HepG2 (cell line): ENCODE measurements around the gene CSPG5. TPM values are rescaled to one million over a fixed set of nuclear protein-coding genes. Genes with fewer than 3 reads are reported as not detected.

Source experiments
- ARNTL ChIP-seq: sonication (generic); formaldehyde crosslinking; IDR thresholded peaks from 2 replicates; pipeline ENCODE4 v1.4.0; 2020; ENCODE audit warnings: mild to moderate bottlenecking, missing genetic modification reagents
- HMG20A ChIP-seq: IDR thresholded peaks from 2 replicates; pipeline ENCODE4 v1.6.1; 2016; ENCODE audit warnings: borderline replicate concordance
- HNF4G ChIP-seq, 2 experiments: sonication (generic) in 1 of 2; formaldehyde crosslinking in 1 of 2; IDR thresholded peaks; 2 replicates each; pipeline versions ENCODE4 v1.4.0 to v1.6.1; 2011 to 2020; ENCODE audit warnings: borderline replicate concordance in 2 of 2, low read depth in 2 of 2, mild to moderate bottlenecking in 2 of 2, low read length in 1 of 2, missing genetic modification reagents in 1 of 2, moderate library complexity in 1 of 2
- SKIL ChIP-seq: sonication (generic); formaldehyde crosslinking; IDR thresholded peaks from 2 replicates; pipeline ENCODE4 v1.8.0; 2022; ENCODE audit warnings: missing genetic modification reagents, mild to moderate bottlenecking, moderate library complexity, borderline replicate concordance
- SSRP1 ChIP-seq: IDR thresholded peaks from 2 replicates; pipeline ENCODE4 v1.6.1; 2016; ENCODE audit warnings: control low read depth
- ZNF580 ChIP-seq: IDR thresholded peaks from 2 replicates; pipeline ENCODE4 v1.6.1; 2016; ENCODE audit warnings: low read depth, borderline replicate concordance
- ZNF646 ChIP-seq: sonication (generic); formaldehyde crosslinking; IDR thresholded peaks from 2 replicates; pipeline ENCODE4 v1.9.0; 2021; ENCODE audit warnings: mild to moderate bottlenecking, missing genetic modification reagents
- polyA plus RNA-seq, 8 experiments: library from polyadenylated mRNA; depleted of rRNA in 3 of 8; stranded (reverse) in 7 of 8; unstranded in 1 of 8; fragments of >200 nt; fragmentation: Illumina TruSeq in 4 of 8; extraction: Trizol in 4 of 8; gene quantifications; 2 replicates each; pipeline versions ENCODE4 v1.2.1 to v1.2.3, GENCODE V29; 2011 to 2016; ENCODE audit warnings: low read depth in 4 of 8, missing spikeins in 1 of 8, mixed read lengths in 1 of 8; ENCODE audit not compliant: insufficient read depth in 1 of 8
- total RNA-seq, 5 experiments: library from RNA; depleted of rRNA; stranded (reverse); fragments of >200 nt; fragmentation: Illumina TruSeq; extraction: Trizol; gene quantifications; 2 replicates each; pipeline ENCODE4 v1.2.3, GENCODE V29; 2016; ENCODE audit warnings: low read depth in 1 of 5
- TF ChIP-seq, protein P1 (sequence below): sonication (generic); formaldehyde crosslinking; IDR thresholded peaks from 2 replicates; pipeline ENCODE4 v1.5.0; 2020; ENCODE audit warnings: mild to moderate bottlenecking, missing genetic modification reagents
- TF ChIP-seq, protein P2 (sequence below): sonication (generic); formaldehyde crosslinking; IDR thresholded peaks from 2 replicates; pipeline ENCODE4 v1.5.0; 2020; ENCODE audit warnings: missing genetic modification reagents
- TF ChIP-seq, protein P3 (sequence below): sonication (generic); formaldehyde crosslinking; IDR thresholded peaks from 2 replicates; pipeline ENCODE4 v1.4.0; 2020; ENCODE audit warnings: missing genetic modification reagents, low read depth, mild to moderate bottlenecking, borderline replicate concordance
- TF ChIP-seq, protein P4 (sequence below): sonication (generic); formaldehyde crosslinking; IDR thresholded peaks from 2 replicates; pipeline ENCODE4 v1.5.1; 2020; ENCODE audit warnings: mild to moderate bottlenecking, missing genetic modification reagents, moderate library complexity

CSPG5 gene
- total and polyA plus RNA-seq, 2 of the 13 experiments (the other 11 are each of a cell fraction or from before 2014, with no cell fraction given): 0.07 to 0.15 TPM

GRCh38 chr3:47513125-47513929 is 65.3 kb downstream of the CSPG5 start, which contains the start of gene ELP6 (continued):
- TF ChIP-seq, protein P1, sequence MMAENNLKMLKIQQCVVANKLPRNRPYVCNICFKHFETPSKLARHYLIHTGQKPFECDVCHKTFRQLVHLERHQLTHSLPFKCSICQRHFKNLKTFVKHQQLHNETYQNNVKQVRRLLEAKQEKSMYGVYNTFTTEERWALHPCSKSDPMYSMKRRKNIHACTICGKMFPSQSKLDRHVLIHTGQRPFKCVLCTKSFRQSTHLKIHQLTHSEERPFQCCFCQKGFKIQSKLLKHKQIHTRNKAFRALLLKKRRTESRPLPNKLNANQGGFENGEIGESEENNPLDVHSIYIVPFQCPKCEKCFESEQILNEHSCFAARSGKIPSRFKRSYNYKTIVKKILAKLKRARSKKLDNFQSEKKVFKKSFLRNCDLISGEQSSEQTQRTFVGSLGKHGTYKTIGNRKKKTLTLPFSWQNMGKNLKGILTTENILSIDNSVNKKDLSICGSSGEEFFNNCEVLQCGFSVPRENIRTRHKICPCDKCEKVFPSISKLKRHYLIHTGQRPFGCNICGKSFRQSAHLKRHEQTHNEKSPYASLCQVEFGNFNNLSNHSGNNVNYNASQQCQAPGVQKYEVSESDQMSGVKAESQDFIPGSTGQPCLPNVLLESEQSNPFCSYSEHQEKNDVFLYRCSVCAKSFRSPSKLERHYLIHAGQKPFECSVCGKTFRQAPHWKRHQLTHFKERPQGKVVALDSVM (CRISPR knock-in tag): peak; percentile 37; the same call in 1 of the 2 replicates
- peak; percentile 90; the same call in 1 of the 2 replicates for TF ChIP-seq ZNF580 (CRISPR knock-in tag)
- TF ChIP-seq, protein P2, sequence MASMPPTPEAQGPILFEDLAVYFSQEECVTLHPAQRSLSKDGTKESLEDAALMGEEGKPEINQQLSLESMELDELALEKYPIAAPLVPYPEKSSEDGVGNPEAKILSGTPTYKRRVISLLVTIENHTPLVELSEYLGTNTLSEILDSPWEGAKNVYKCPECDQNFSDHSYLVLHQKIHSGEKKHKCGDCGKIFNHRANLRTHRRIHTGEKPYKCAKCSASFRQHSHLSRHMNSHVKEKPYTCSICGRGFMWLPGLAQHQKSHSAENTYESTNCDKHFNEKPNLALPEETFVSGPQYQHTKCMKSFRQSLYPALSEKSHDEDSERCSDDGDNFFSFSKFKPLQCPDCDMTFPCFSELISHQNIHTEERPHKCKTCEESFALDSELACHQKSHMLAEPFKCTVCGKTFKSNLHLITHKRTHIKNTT: 0 out of 2 replicates have a peak, but pooled peaks have one; percentile 41
- no peak for TF ChIP-seq SKIL (CRISPR knock-in tag)
- no peak for TF ChIP-seq HMG20A (CRISPR knock-in tag)
- TF ChIP-seq, protein P3, sequence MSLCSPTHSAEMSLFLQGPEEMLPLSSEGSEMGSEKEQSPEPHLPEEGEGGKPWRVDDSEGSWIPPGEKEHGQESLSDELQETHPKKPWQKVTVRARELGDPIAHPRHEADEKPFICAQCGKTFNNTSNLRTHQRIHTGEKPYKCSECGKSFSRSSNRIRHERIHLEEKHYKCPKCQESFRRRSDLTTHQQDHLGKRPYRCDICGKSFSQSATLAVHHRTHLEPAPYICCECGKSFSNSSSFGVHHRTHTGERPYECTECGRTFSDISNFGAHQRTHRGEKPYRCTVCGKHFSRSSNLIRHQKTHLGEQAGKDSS (CRISPR knock-in tag): peak; percentile 55; the same call in 1 of the 2 replicates
- no peak for TF ChIP-seq ZNF646
- TF ChIP-seq SSRP1: no peak
- TF ChIP-seq, protein P4, sequence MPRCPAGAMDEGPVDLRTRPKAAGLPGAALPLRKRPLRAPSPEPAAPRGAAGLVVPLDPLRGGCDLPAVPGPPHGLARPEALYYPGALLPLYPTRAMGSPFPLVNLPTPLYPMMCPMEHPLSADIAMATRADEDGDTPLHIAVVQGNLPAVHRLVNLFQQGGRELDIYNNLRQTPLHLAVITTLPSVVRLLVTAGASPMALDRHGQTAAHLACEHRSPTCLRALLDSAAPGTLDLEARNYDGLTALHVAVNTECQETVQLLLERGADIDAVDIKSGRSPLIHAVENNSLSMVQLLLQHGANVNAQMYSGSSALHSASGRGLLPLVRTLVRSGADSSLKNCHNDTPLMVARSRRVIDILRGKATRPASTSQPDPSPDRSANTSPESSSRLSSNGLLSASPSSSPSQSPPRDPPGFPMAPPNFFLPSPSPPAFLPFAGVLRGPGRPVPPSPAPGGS (CRISPR knock-in tag): peak; percentile 89; the same call in 1 of the 2 replicates
- TF ChIP-seq HNF4G (IDR thresholded peaks at IDR 0.05; ENCODE audit: borderline replicate concordance, low read depth, low read length): no peak
- TF ChIP-seq HNF4G (CRISPR knock-in tag; IDR thresholded peaks at IDR 0.05; ENCODE audit: borderline replicate concordance, low read depth): no peak
- 0 out of 2 replicates have a peak, but pooled peaks have one; percentile 47 for TF ChIP-seq ARNTL
